Stimulated activated CD8-positive, alpha-beta memory T cell treated with anti-CD3 and anti-CD28 coated beads, Interleukin-7, amount 100 ng/mL, for 24 hours (primary cell): ENCODE results near the gene UTF1.
"Not testable (repeated sequence)": the region's sequence is repeated elsewhere in the genome, so short reads cannot be mapped to it uniquely, and the experiment has no call there.

Experiments used
- DNase-seq: peaks from one replicate; pipeline ENCODE4 v3.0.0-alpha.2; 2020; ENCODE audit warnings: low read depth

The UTF1 gene

GRCh38 chr10:133227256-133227655, 2.8 kb upstream of the UTF1 start:
- no peak for DNase-seq

GRCh38 chr10:133229265-133230043, 563 bp upstream of the UTF1 start:
- DNase-seq, result no peak

GRCh38 chr10:133230387-133231195, 574 bp downstream of the UTF1 start:
- no peak for DNase-seq

DNA sequence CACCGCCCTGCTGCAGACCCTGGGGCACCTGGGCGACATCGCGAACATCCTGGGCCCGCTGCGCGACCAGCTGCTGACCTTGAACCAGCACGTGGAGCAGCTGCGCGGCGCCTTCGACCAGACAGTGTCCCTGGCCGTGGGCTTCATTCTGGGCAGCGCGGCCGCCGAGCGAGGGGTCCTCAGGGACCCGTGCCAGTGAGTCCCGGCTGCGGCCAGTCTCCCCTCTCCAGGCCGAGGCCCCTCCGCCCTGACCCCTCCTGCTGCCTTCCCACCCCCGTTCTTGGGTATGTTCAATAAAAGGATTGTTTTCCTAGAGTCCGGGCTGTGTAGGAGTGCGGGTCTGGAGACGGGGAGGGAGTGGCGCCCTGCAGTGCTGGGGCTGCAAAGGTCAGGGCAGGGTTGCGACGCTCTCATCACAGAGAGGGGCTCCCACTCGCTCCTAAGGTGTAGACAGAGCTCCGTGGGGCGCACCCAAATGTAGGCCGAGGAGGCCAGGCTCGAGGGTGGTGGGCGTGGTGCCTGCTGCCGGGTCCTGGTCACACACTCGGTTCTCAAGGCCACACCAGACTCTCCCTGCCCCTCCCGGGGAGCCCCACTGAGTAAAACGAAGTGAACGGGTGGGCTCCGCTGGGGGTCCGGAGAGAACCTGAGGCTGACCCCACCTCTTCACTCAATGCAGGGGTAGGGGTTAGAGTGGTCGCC, 1.4 kb downstream of the UTF1 start:
- DNase-seq, result no peak

DNA sequence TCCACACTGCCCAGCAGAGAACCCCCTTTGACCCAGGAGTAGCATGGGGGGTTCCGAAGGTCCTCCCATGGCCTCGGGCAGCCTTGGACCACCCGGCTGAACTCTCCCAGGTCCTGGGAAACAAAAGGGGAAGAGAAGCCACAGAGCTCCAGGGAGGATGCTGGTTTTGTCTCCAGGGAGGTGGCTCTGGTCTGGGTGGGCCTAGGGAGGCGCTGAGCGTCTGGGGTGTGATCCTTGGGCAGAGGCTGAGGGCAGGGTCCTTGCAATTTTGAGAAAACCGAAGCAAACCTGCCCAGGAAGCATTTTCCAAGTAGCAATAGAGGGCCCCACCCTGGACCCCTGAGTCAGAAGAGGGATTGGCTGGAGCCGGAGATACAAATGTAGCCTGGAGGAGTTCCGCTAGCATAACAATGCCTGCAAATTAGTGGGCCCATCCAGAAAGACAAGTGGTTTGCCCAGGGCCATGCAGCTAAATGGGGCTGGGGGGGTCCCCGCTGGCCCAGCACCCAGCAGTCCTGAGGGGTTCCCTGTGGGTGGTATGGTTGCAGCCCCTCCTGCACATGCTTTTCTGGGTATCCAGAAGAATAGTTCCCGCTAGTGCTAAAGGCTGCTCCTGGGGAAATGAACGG, 2.0 kb downstream of the UTF1 start:
- DNase-seq, result no peak

- not testable (repeated sequence) for DNase-seq
Measured at GRCh38 chr10:133234796-133235195, 4.8 kb downstream of the UTF1 start.

GRCh38 chr10:133235265-133235855, 5.3 kb downstream of the UTF1 start:
- no peak for DNase-seq

DNA sequence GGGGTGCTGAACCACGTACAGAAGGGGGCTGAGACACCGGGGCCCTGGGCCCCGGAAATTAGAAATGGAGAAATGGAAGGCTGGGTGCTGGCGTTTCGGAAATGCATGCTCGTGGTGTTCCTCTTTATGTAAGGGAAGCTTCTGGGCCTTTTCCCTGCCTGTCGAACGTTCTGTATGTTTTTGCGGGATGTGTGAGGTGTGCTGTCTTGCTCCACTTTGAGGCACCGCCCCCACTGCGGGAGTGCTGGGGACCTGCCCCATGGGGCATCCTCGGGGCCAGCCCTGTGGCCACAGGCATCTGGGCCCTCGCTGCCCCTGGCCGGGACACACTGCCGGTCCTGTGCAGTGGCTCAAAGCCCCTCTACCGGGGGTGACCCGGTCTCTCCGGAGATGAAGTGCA, 5.9 kb downstream of the UTF1 start:
- DNase-seq, result no peak

DNA sequence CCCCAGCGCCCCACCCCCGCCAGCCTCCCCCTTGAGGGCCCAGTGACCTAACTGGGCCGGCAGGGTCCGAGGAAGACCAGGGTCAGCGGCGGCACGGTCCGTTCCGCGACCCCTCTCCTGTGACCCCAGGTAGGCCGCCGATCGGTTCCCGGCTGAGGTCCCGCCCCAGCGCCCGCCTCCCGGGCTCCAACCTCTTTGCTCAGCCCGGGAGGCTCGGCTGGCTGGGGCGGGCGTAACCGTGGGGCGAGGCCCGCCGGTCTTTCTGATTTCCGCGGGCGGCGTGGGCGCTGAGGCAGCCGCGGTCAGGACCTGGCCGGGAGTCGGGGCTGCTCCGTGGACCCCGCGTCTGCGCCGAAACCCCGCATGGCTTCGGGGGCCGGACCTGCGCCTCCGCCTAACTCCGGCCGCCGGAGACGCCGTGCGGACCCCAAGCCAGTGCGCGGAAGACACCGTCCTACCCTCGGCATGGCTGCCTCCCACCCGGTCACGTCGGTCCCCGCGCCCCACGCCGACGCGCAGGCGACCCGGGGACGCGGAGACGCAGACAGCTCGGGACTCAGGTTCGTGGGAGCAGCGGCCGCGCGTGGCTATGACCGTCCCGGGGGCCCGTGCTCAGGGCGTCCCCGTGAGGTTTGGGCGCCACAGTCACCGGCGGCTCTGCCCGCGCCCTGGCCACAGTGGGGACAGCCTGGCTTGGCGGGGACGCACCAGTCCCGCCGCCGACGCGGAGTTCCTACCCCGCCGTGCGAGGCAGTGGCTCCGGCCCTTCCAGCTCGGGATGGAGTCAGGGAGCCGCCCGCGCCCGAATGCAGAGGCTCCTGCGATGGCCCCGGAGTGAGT, 6.6 kb downstream of the UTF1 start:
- no peak for DNase-seq

GRCh38 chr10:133237241-133237587, 7.2 kb downstream of the UTF1 start:
- DNase-seq, result no peak

DNA sequence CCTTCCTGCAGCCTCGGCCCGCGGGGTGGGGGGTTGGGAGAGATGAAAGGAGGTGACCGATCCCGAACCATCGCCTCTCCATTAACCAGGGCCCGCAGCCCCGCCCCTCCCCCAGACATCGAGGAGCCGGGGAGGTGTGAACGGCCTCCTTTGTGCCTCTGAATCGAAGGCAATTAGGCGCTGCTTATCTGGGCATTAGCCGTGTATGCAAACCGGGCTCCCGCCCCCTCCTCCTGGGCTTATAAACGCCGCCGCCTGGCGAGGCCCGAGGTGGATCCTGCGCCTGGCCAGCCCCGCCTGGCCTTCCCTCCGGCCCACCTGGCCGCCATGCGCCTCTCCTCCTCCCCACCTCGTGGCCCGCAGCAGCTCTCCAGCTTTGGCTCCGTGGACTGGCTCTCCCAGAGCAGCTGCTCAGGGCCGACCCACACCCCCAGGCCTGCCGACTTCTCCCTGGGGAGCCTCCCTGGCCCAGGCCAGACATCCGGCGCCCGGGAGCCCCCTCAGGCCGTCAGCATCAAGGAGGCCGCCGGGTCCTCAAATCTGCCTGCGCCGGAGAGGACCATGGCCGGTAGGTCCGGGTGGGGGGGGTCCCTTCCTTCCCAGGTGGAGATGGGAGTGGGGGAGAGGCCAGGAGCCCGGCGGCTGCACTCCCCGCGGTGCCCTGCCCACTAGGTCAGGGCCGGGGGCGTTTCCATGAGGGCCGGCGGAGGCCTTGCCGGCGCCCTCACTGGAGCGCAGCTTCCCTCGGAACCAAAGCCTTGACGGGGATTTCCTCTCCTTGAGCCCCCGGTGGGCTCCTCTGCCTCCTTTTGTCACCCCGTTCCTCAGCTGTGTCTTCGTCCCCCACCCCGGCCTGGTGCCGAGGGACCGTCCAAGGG, 7.8 kb downstream of the UTF1 start, which contains the start of gene VENTX:
Gene VENTX, plus strand, starts transcription at position 268 of the 878 bp plus-strand sequence. Its CDS starts 60 bp downstream, at position 328.
- no peak for DNase-seq

DNA sequence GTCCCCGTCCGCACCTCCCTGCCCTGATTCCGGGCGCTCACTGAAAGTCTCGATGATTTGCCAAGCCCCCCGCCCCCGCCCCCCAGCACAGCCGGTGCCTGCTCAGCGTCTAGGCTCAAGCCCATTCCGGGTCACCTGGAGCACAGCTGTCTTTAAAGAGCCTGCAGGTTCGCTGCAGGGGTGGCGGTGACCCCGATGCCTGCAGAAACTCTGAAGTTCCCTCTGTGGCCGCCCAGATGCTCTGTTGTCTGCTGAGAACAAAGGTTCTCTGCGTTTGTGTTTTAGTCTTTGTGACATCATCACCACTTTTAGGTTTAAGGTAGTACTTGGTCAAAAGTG, 8.4 kb downstream of the UTF1 start:
- no peak for DNase-seq

- no peak for DNase-seq
Measured at GRCh38 chr10:133239990-133240389, 10.0 kb downstream of the UTF1 start.

DNA sequence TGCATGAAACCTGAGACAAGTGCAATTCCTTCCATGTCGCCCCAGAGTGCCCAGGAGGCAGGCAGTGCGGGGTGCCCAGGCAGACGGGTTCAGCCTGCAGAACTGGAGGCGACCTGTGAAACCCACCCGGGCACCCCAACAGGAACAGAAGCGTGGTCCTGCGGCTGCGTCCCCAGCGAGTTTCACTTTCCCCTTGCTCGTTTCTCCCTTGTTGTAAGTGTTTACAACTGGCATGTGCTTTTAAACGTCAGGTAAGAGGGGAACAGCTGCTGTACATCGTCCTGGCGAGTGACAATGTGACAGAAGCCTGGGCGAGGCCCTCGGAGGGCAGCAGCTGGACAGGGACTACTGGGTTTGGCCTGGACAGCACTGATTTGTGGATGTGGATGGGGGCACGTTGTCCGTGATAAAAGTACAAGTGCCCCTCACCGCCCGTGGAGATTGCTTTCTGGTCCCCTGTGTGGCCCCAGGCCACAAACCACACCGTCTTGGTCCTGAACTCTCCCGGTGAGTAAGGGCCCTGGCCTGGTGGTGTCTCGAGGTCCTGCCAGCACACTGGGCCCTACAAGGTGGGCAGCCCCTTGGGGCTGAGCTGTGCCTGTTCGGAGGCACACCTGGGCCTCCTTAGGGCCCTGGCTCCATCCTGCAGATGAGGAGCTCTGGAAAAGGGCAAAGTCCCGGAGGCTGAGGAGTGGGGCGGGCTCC, 11.6 kb downstream of the UTF1 start:
- DNase-seq, result no peak

DNA sequence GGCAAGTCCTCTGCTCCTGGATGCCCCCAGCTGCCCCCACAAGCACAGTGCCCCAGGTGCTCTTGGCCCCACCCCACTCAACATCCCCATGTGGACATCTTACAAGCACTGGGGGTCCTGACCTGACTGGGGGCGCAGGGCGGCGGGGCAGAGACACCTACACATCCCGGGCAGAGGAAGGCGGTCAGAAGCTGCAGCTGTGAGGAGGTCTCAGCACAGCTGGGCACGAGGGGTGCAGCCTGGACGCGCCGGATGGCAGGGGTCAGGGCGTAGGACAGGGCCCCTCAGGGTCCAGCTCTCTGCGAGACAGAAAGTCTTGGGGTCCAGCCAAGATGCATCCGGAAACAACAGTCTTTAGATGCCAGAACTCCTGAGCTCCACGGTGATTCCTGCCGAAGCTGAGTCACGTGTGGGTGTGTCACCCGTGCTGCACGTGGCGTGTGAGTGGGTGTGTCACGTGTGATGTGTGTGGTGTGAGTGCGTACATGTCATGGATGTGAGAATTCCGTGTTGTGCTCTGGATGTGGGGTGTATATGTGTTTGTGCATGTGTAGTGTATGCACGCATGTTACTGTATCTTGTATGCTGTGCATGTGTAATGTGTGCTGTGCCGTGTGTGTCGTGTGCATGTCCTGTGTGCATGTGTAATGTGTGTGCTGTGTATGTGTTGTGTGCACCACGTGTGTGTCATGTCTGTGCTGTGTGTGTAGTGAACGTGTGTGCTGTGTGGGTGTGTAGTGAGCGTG, 12.8 kb downstream of the UTF1 start:
- no peak for DNase-seq

GRCh38 chr10:133243593-133243992, 13.6 kb downstream of the UTF1 start:
- DNase-seq, result no peak

GRCh38 chr10:133245439-133246235, 15.6 kb downstream of the UTF1 start:
- no peak for DNase-seq

- DNase-seq, result no peak
Measured at GRCh38 chr10:133246236-133246626, 16.2 kb downstream of the UTF1 start.
